ENCODE results near the gene DMD. TPM values are rescaled to one million over a fixed set of nuclear protein-coding genes. Genes with fewer than 3 reads are reported as not detected.

DMD gene
- total RNA-seq, 1 donor from 2014 or later, result 143 TPM

- Histone ChIP-seq H3K4me1 (no peaks in the 10 kb centered on the region), H3K36me3 (no peaks in the 10 kb centered on the region), H3K27me3 (ENCODE audit: low read depth) (no peaks in the 10 kb centered on the region), H3K9me3 (replicated peaks) (no peaks in the 10 kb centered on the region), H3K27ac (replicated peaks) (no peak overlapping the region), H3K4me3 (no peak overlapping the region)
- no peak for DNase-seq
- TF ChIP-seq CTCF (IDR thresholded peaks at IDR 0.05; ENCODE audit: borderline replicate concordance), result no peak
- intact Hi-C loops (cut with micrococcal nuclease), result no loop called here
These were observed 412.4 kb downstream of the DMD start for GRCh38 chrX:32798990-32799389.

GRCh38 chrX:32788936-32789335, 422.4 kb downstream of the DMD start:
- Histone ChIP-seq H3K9me3 (replicated peaks) (no peaks in the 10 kb centered on the region), H3K27ac (replicated peaks) (no peak overlapping the region), H3K4me1 (no peaks in the 10 kb centered on the region), H3K4me3 (no peak overlapping the region), H3K36me3 (no peaks in the 10 kb centered on the region), H3K27me3 (ENCODE audit: low read depth) (no peaks in the 10 kb centered on the region)
- no peak for TF ChIP-seq CTCF (IDR thresholded peaks at IDR 0.05; ENCODE audit: borderline replicate concordance)
- intact Hi-C loops (cut with micrococcal nuclease), result no loop called here
- DNase-seq, result no peak

- DNase-seq, result no peak
- H3K9me3 ChIP-seq (replicated peaks), result no peaks in the 10 kb centered on the region
- no peaks in the 10 kb centered on the region for H3K27me3 ChIP-seq (ENCODE audit: low read depth)
- H3K4me1 ChIP-seq, result no peaks in the 10 kb centered on the region
- H3K4me3 ChIP-seq, result no peak overlapping the region
- intact Hi-C loops (cut with micrococcal nuclease), result no loop called here
- TF ChIP-seq CTCF (IDR thresholded peaks at IDR 0.05; ENCODE audit: borderline replicate concordance), result no peak
- H3K27ac ChIP-seq (replicated peaks), result no peak overlapping the region
- no peaks in the 10 kb centered on the region for H3K36me3 ChIP-seq
These were observed 431.2 kb downstream of the DMD start for GRCh38 chrX:32780109-32780508.

- Histone ChIP-seq H3K27ac (replicated peaks) (no peak overlapping the region), H3K36me3 (no peaks in the 10 kb centered on the region), H3K9me3 (replicated peaks) (no peaks in the 10 kb centered on the region), H3K4me1 (no peaks in the 10 kb centered on the region), H3K27me3 (ENCODE audit: low read depth) (no peaks in the 10 kb centered on the region), H3K4me3 (no peak overlapping the region)
- DNase-seq, result no peak
- intact Hi-C loops (cut with micrococcal nuclease), result no loop called here
- no peak for TF ChIP-seq CTCF (IDR thresholded peaks at IDR 0.05; ENCODE audit: borderline replicate concordance)
These were observed 432.4 kb downstream of the DMD start for GRCh38 chrX:32778965-32779364.

- Histone ChIP-seq H3K27ac (replicated peaks) (no peak overlapping the region), H3K4me1 (no peaks in the 10 kb centered on the region), H3K27me3 (ENCODE audit: low read depth) (no peaks in the 10 kb centered on the region), H3K9me3 (replicated peaks) (no peaks in the 10 kb centered on the region), H3K4me3 (no peak overlapping the region), H3K36me3 (no peaks in the 10 kb centered on the region)
- DNase-seq, result no peak
- intact Hi-C loops (cut with micrococcal nuclease), result no loop called here
- no peak for TF ChIP-seq CTCF (IDR thresholded peaks at IDR 0.05; ENCODE audit: borderline replicate concordance)
These were observed 436.4 kb downstream of the DMD start for GRCh38 chrX:32774966-32775365.

- Histone ChIP-seq H3K4me1 (peaks cover 20% of the 10 kb centered on the region), H3K9me3 (replicated peaks) (no peaks in the 10 kb centered on the region), H3K4me3 (no peak overlapping the region), H3K27ac (replicated peaks) (peak overlapping the region; percentile 44), H3K36me3 (no peaks in the 10 kb centered on the region), H3K27me3 (ENCODE audit: low read depth) (no peaks in the 10 kb centered on the region)
- intact Hi-C loops (cut with micrococcal nuclease), result no loop called here
- no peak for DNase-seq
- TF ChIP-seq CTCF (IDR thresholded peaks at IDR 0.05; ENCODE audit: borderline replicate concordance), result no peak
These were observed 462.3 kb downstream of the DMD start for GRCh38 chrX:32749070-32749469.
